Mesenchymal stem cell (in vitro differentiated cells and primary cell): Measurements from ENCODE around the gene BCL2L2.
A peak's percentile ranks its signal among the peaks of the same experiment; 100 is the strongest.

Source experiments
- DNase-seq: peaks from one replicate; pipeline ENCODE4 v3.0.0-alpha.2; 2013
- H2AFZ ChIP-seq: one replicate; pipeline ENCODE4 v1.6.1; 2013; ENCODE audit warnings: low read depth, mild to moderate bottlenecking, control low read depth, inconsistent platforms, low read length, moderate library complexity
- H2AK5ac ChIP-seq: 2 replicates; pipeline ENCODE4 v1.6.1; 2013; ENCODE audit warnings: low read length, moderate library complexity, mild to moderate bottlenecking, inconsistent platforms; ENCODE audit not compliant: severe bottlenecking
- H2BK120ac ChIP-seq: one replicate; pipeline ENCODE4 v1.6.1; 2013; ENCODE audit warnings: low read depth, mild to moderate bottlenecking, inconsistent platforms, low read length, moderate library complexity
- H2BK12ac ChIP-seq, 2 experiments: one replicate each; pipeline ENCODE4 v1.6.1; 2013; ENCODE audit warnings: inconsistent platforms in 2 of 2, low read length in 2 of 2, mild to moderate bottlenecking in 2 of 2, moderate library complexity in 2 of 2, control low read depth in 1 of 2
- H2BK15ac ChIP-seq: one replicate; pipeline ENCODE4 v1.6.1; 2013; ENCODE audit warnings: mild to moderate bottlenecking, low read depth, inconsistent platforms; ENCODE audit not compliant: poor library complexity, severe bottlenecking
- H2BK5ac ChIP-seq: 2 replicates; pipeline ENCODE4 v1.6.1; 2013; ENCODE audit warnings: low read depth, mild to moderate bottlenecking, low read length, control low read depth, inconsistent platforms; ENCODE audit not compliant: poor library complexity, severe bottlenecking
- H3K14ac ChIP-seq, 2 experiments: one replicate each; pipeline ENCODE4 v1.6.1; 2013; ENCODE audit warnings: inconsistent platforms in 2 of 2, low read length in 2 of 2, control low read depth in 1 of 2, mild to moderate bottlenecking in 1 of 2, moderate library complexity in 1 of 2
- H3K18ac ChIP-seq, 2 experiments: one replicate each; pipeline ENCODE4 v1.6.1; 2013; ENCODE audit warnings: inconsistent platforms in 2 of 2, low read length in 2 of 2, control low read depth in 1 of 2, low read depth in 1 of 2, mild to moderate bottlenecking in 1 of 2
- H3K23ac ChIP-seq, 2 experiments: one replicate each; pipeline ENCODE4 v1.6.1; 2013; ENCODE audit warnings: inconsistent platforms in 2 of 2, low read length in 2 of 2, mild to moderate bottlenecking in 2 of 2, moderate library complexity in 2 of 2, control low read depth in 1 of 2
- H3K27ac ChIP-seq: 2 replicates; pipeline ENCODE4 v1.5.1; 2013; ENCODE audit warnings: mild to moderate bottlenecking, moderate library complexity, low read length, control low read depth, inconsistent platforms; ENCODE audit not compliant: poor library complexity, severe bottlenecking
- H3K27me3 ChIP-seq, 2 experiments: 2 replicates each; pipeline versions ENCODE4 v1.6.1 to v1.7.0; 2013; ENCODE audit warnings: low read length in 2 of 2, mild to moderate bottlenecking in 2 of 2, moderate library complexity in 2 of 2, control low read depth in 1 of 2, inconsistent platforms in 1 of 2; ENCODE audit not compliant: control insufficient read depth in 1 of 2, insufficient read depth in 1 of 2
- H3K36me3 ChIP-seq, 2 experiments: 2 replicates each; pipeline versions ENCODE4 v1.6.1 to v1.7.0; 2013; ENCODE audit warnings: low read length in 2 of 2, control low read depth in 1 of 2, inconsistent platforms in 1 of 2, low read depth in 1 of 2, mild to moderate bottlenecking in 1 of 2; ENCODE audit not compliant: insufficient read depth in 2 of 2, control insufficient read depth in 1 of 2
- H3K4ac ChIP-seq, 2 experiments: one replicate each; pipeline ENCODE4 v1.6.1; 2013; ENCODE audit warnings: inconsistent platforms in 2 of 2, low read length in 2 of 2, mild to moderate bottlenecking in 2 of 2, moderate library complexity in 2 of 2, control low read depth in 1 of 2, low read depth in 1 of 2
- H3K4me1 ChIP-seq: 2 replicates; pipeline ENCODE4 v1.6.1; 2013; ENCODE audit warnings: low read depth, low read length, control low read depth; ENCODE audit not compliant: control insufficient read depth, insufficient read depth
- H3K4me2 ChIP-seq: 2 replicates; pipeline ENCODE4 v1.6.1; 2013; ENCODE audit warnings: low read length, mild to moderate bottlenecking, inconsistent platforms; ENCODE audit not compliant: poor library complexity, severe bottlenecking
- H3K4me3 ChIP-seq, 2 experiments: 2 replicates each; pipeline versions ENCODE4 v1.5.1 to v1.7.0; 2013; ENCODE audit warnings: low read length in 2 of 2, mild to moderate bottlenecking in 2 of 2, control low read depth in 1 of 2, low read depth in 1 of 2; ENCODE audit not compliant: insufficient read depth in 1 of 2
- H3K79me1 ChIP-seq: replicated peaks from 2 replicates; pipeline ENCODE4 v1.6.1; 2013; ENCODE audit warnings: mild to moderate bottlenecking, control low read depth, low read length, inconsistent platforms; ENCODE audit not compliant: poor library complexity, severe bottlenecking
- H3K9ac ChIP-seq: 2 replicates; pipeline ENCODE4 v1.7.0; 2013; ENCODE audit warnings: mild to moderate bottlenecking, low read length, moderate library complexity
- H3K9me3 ChIP-seq: 2 replicates; pipeline ENCODE4 v1.7.0; 2013; ENCODE audit warnings: mild to moderate bottlenecking, low read length; ENCODE audit not compliant: control insufficient read depth
- H4K8ac ChIP-seq: one replicate; pipeline ENCODE4 v1.6.1; 2013; ENCODE audit warnings: inconsistent platforms, mild to moderate bottlenecking, low read length, moderate library complexity
- H4K91ac ChIP-seq: one replicate; pipeline ENCODE4 v1.6.1; 2013; ENCODE audit warnings: mild to moderate bottlenecking, low read length, inconsistent platforms
- WGBS: methylation state at CpG from one replicate; pipeline ENCODE4 v1.1.7; 2013; ENCODE audit warnings: mixed read lengths; 5-methylcytosine and 5-hydroxymethylcytosine counted together

Gene BCL2L2

GRCh38 chr14:23302290-23303225 lies 4.1 kb upstream of the BCL2L2 start, which contains the start of gene PPP1R3E:
Gene PPP1R3E, minus strand, starts transcription at chr14:23302859. Its CDS starts 283 bp downstream, at chr14:23302576.
- H3K27me3 ChIP-seq: no peaks in the 10 kb centered on the region
- H3K4me3 ChIP-seq: peak within 1 kb of the TSS; percentile 68 to 87
- H2BK5ac ChIP-seq: no peak within 1 kb of the TSS
- peak; percentile 75 for DNase-seq
- peaks cover 4% of the 10 kb centered on the region in 2 experiments for H3K36me3 ChIP-seq
- H3K9ac ChIP-seq: peak within 1 kb of the TSS; percentile 89
- H3K27ac ChIP-seq: peak within 1 kb of the TSS; percentile 75
- peak within 1 kb of the TSS in 1 of 2 experiments; percentile 50 for H3K14ac ChIP-seq
- peaks cover 9% of the 10 kb centered on the region for H3K79me1 ChIP-seq
- H2BK15ac ChIP-seq: peak within 1 kb of the TSS; percentile 95
- H2BK12ac ChIP-seq: peak within 1 kb of the TSS; percentile 27 to 73
- H3K4ac ChIP-seq: peak within 1 kb of the TSS; percentile 64 to 98
- peak within 1 kb of the TSS; percentile 94 for H4K8ac ChIP-seq
- WGBS: 3% methylated on average over 73 of the region's 81 CpGs
- peak within 1 kb of the TSS; percentile 93 for H2BK120ac ChIP-seq
- no peak within 1 kb of the TSS for H2AK5ac ChIP-seq
- H3K9me3 ChIP-seq: no peaks in the 10 kb centered on the region
- H4K91ac ChIP-seq: peak within 1 kb of the TSS; percentile 94
- peak within 1 kb of the TSS; percentile 72 for H2AFZ ChIP-seq
- H3K18ac ChIP-seq: peak within 1 kb of the TSS; percentile 83 to 98
- peak within 1 kb of the TSS in 1 of 2 experiments; percentile 20 for H3K23ac ChIP-seq
- peaks cover 12% of the 10 kb centered on the region for H3K4me1 ChIP-seq
- H3K4me2 ChIP-seq: peak within 1 kb of the TSS; percentile 99

- peak overlapping the region; percentile 23 to 75 for H3K18ac ChIP-seq
- peak overlapping the region; percentile 81 for H4K91ac ChIP-seq
Observed at GRCh38 chr14:23307146-23307530, 505 bp downstream of the BCL2L2 start.

DNA sequence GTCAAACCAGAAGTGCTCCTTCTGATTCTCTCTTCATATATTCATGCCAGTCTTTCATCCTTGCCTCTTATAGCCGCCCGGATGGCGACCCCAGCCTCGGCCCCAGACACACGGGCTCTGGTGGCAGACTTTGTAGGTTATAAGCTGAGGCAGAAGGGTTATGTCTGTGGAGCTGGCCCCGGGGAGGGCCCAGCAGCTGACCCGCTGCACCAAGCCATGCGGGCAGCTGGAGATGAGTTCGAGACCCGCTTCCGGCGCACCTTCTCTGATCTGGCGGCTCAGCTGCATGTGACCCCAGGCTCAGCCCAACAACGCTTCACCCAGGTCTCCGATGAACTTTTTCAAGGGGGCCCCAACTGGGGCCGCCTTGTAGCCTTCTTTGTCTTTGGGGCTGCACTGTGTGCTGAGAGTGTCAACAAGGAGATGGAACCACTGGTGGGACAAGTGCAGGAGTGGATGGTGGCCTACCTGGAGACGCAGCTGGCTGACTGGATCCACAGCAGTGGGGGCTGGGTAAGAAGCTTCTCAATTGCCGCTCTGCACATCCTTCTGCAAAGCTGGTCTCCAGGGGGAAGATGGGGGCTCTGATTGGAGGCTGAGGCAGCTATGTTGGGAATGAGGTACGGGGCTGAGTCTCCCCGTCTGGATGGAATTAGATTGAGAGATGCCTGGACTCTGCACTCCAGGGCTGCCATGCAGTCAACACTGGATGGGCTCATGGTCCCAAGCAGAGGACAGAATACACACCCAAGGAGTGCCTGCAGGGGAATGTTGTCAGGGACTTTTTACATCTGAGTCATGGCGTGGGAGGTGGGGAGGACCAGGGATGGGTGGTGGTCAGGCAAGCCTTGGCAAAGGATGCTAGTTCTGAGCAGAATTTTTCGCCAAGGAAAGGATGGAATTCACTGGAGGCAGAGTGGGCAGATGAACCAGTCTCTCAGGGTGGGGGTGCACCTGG lies 1.3 kb downstream of the BCL2L2 start:
- peak overlapping the region; percentile 59 for H2AK5ac ChIP-seq
- H2BK5ac ChIP-seq: no peak overlapping the region
- no peak overlapping the region for H2BK12ac ChIP-seq
- peak overlapping the region in 1 of 2 experiments; percentile 86 for H3K4me3 ChIP-seq
- no peak overlapping the region for H2BK120ac ChIP-seq
- no peak for DNase-seq
- no peak overlapping the region for H3K14ac ChIP-seq
- peak overlapping the region; percentile 91 for H3K9ac ChIP-seq
- H2BK15ac ChIP-seq: no peak overlapping the region
- H3K27ac ChIP-seq: no peak overlapping the region
- H3K4me1 ChIP-seq: peaks cover 31% of the 10 kb centered on the region
- no peak overlapping the region for H4K91ac ChIP-seq
- no peak overlapping the region for H2AFZ ChIP-seq
- peak overlapping the region in 1 of 2 experiments; percentile 53 for H3K4ac ChIP-seq
- peaks cover 14% of the 10 kb centered on the region for H3K79me1 ChIP-seq
- H3K9me3 ChIP-seq: no peaks in the 10 kb centered on the region
- H3K36me3 ChIP-seq: peaks cover 41 to 48% of the 10 kb centered on the region in 2 experiments
- H4K8ac ChIP-seq: no peak overlapping the region
- peak overlapping the region in 1 of 2 experiments; percentile 24 for H3K23ac ChIP-seq
- H3K27me3 ChIP-seq: no peaks in the 10 kb centered on the region
- H3K18ac ChIP-seq: no peak overlapping the region
- H3K4me2 ChIP-seq: peak overlapping the region; percentile 88
- WGBS: 97% methylated on average over 22 of the region's 22 CpGs

More at GRCh38 chr14:23307146-23307530, 505 bp downstream of the BCL2L2 start:
- Histone ChIP-seq H3K4me2 (peak overlapping the region; percentile 88), H3K9me3 (no peaks in the 10 kb centered on the region), H3K9ac (peak overlapping the region; percentile 91), H3K23ac (no peak overlapping the region), H2BK15ac (peak overlapping the region; percentile 19), H2BK120ac (peak overlapping the region; percentile 37), H3K4me3 (peak overlapping the region; percentile 67 to 86), H3K4me1 (peaks cover 35% of the 10 kb centered on the region), H3K79me1 (peaks cover 14% of the 10 kb centered on the region), H3K27me3 (no peaks in the 10 kb centered on the region), H4K8ac (peak overlapping the region; percentile 77), H2BK5ac (peak overlapping the region; percentile 33), H2AFZ (peak overlapping the region; percentile 67), H3K4ac (peak overlapping the region; percentile 80 to 99), H2AK5ac (peak overlapping the region; percentile 73), H2BK12ac (peak overlapping the region in 1 of 2 experiments; percentile 45), H3K36me3 (peaks cover 38 to 41% of the 10 kb centered on the region in 2 experiments), H3K14ac (peak overlapping the region in 1 of 2 experiments; percentile 61), H3K27ac (peak overlapping the region; percentile 75)
- 0% methylated on average over 2 of the region's 5 CpGs for WGBS
- DNase-seq: no peak
